Germinal center (tissue), 1 donor: ENCODE measurements around the gene ATL1.
A peak's percentile ranks its signal among the peaks of the same experiment; 100 is the strongest.
"Not testable (repeated sequence)": the region's sequence is repeated elsewhere in the genome, so short reads cannot be mapped to it uniquely, and the experiment has no call there.

ENCODE experiments used
- DNase-seq: peaks from one replicate; pipeline ENCODE4 v3.0.0; 2012; ENCODE audit warnings: mixed read lengths, low spot score

The ATL1 gene

GRCh38 chr14:50534997-50535396, 24.9 kb upstream of the ATL1 start:
- DNase-seq = no peak

- DNase-seq = not testable (repeated sequence)
Observed at GRCh38 chr14:50538034-50538433, 21.9 kb upstream of the ATL1 start.

- no peak for DNase-seq
Observed at GRCh38 chr14:50539051-50539450, 20.9 kb upstream of the ATL1 start.

- no peak for DNase-seq
Observed at GRCh38 chr14:50541159-50541567, 18.8 kb upstream of the ATL1 start.

GRCh38 chr14:50542941-50543418, 17.0 kb upstream of the ATL1 start:
- peak; percentile 54 for DNase-seq

- no peak for DNase-seq
Observed at GRCh38 chr14:50544911-50545310, 15.0 kb upstream of the ATL1 start.

- no peak for DNase-seq
Observed at GRCh38 chr14:50545618-50546017, 14.3 kb upstream of the ATL1 start.

- DNase-seq = no peak
Observed at GRCh38 chr14:50550294-50550693, 9.7 kb upstream of the ATL1 start.

GRCh38 chr14:50551877-50552276, 8.1 kb upstream of the ATL1 start:
- no peak for DNase-seq

GRCh38 chr14:50552796-50553195, 7.1 kb upstream of the ATL1 start:
- DNase-seq = not testable (repeated sequence)

GRCh38 chr14:50560931-50561285, 963 bp downstream of the ATL1 start:
- peak; percentile 15 for DNase-seq

GRCh38 chr14:50562841-50563240, 2.9 kb downstream of the ATL1 start:
- DNase-seq = no peak

- DNase-seq = no peak
Observed at GRCh38 chr14:50569714-50570274, 9.8 kb downstream of the ATL1 start.

GRCh38 chr14:50573862-50574261, 13.9 kb downstream of the ATL1 start:
- no peak for DNase-seq

GRCh38 chr14:50575769-50576168, 15.8 kb downstream of the ATL1 start:
- DNase-seq = no peak

GRCh38 chr14:50577982-50578381, 18.0 kb downstream of the ATL1 start:
- no peak for DNase-seq

- no peak for DNase-seq
Observed at GRCh38 chr14:50578433-50578832, 18.5 kb downstream of the ATL1 start.

- no peak for DNase-seq
Observed at GRCh38 chr14:50590464-50590863, 30.5 kb downstream of the ATL1 start.

- DNase-seq = no peak
Observed at GRCh38 chr14:50594577-50595316, 34.8 kb downstream of the ATL1 start.

- DNase-seq = no peak
Observed at GRCh38 chr14:50598765-50599164, 38.8 kb downstream of the ATL1 start.

GRCh38 chr14:50599700-50600444, 39.9 kb downstream of the ATL1 start:
- no peak for DNase-seq

- no peak for DNase-seq
Observed at GRCh38 chr14:50600849-50601248, 40.9 kb downstream of the ATL1 start.

- DNase-seq = no peak
Observed at GRCh38 chr14:50601394-50601793, 41.4 kb downstream of the ATL1 start.
